GM19467 (cell line): ENCODE data around the gene MICALL2.

Experiments
- ATAC-seq: cut with Tn5 transposase; IDR thresholded peaks from one replicate; pipeline ENCODE4 v1.9.1; 2021; ENCODE audit warnings: mild to moderate bottlenecking, moderate library complexity; ENCODE audit not compliant: unreplicated experiment

The MICALL2 gene

DNA sequence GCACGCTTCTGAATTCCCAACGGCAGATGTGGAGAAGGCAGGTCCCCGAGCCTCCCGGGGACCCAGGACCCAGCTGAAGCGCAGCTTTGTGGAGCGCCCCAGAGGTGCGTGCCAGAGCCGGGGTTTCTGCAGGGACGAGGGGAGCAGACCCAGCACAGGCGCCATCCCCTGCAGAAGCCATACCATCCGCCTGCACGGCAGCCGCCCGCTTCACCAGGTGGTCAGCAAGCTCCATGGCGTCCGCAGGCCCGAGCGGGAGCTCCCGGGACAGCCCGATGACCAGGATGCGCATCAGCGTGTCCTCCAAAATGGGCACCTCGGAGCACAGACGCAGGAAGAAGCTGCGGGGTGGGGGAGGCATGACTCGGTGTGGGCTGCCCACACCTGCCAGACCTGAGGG lies 34.3 kb upstream of the MICALL2 start:
- no peak for ATAC-seq

DNA sequence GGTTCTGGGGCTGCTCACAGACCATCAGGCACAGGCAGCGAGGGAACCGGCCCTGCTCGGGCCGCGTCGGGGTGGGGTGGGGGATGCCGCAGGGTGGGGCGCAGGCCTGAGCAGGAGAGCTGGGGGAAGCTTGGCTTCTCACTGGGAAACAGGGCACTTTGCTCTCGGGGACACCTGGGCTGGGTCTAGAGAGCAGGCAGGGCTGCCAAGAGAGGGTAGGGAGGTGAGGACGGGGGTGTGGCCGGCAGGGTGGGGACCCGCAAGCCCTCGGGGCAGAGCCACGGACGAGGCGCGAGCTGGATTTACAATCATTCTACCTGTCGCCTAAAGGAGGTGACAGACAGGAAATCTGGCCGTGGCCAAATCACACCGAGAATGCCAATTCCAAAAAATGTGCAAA lies 33.9 kb upstream of the MICALL2 start:
- no peak for ATAC-seq

DNA sequence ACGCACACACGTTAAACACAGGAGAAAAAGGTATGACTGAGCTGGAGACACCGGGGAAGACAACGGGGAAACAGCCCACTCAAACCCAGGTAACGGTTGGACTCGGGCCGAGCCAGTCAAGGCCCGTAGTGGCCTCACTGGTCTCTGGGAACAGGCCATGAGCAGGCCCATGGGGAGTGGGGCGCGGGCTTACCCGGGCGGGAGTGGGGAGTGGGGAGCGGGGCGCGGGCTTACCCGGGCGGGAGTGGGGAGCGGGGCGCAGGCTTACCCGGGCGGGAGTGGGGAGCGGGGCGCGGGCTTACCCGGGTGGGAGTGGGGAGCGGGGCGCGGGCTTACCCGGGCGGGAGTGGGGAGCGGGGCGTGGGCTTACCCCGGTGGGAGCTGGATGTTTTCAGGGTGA lies 33.4 kb upstream of the MICALL2 start:
- no peak for ATAC-seq

DNA sequence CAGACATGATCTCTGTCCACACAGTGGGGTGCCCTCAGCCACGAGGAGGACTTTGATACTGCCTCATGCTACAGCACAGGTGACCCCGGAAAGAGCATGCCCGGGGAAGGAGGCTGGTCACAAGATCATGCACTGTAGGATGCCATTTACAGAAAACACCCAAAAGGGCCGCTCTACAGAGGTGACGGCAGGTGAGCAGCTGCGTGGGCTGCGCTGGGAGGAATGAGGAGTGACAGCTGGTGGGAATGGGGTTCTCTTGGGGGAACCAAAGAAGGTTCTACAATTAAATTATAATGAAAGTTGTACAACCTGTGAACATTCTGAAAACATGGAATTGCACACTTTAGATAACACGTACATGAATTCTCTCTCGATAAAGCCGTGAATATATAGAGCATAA lies 33.0 kb upstream of the MICALL2 start:
- no peak for ATAC-seq

DNA sequence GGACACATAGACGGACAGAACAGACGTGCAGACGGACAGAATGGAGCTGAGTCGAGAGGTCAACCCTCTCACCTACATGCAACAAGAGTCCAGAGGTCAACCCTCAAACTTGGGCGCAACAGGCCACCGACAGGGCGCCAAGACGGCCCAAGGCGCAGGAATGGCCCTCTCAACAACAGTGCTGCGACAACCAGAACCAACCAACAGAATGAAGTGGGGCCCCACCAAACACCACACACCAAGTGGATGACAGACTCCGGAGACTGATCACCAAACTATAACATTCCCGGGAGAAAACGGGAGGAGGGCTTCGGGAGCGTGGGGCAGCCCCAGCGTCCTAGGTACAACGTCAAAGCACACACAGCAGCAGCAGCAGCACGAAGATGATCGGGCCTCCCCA lies 31.6 kb upstream of the MICALL2 start:
- no peak for ATAC-seq

DNA sequence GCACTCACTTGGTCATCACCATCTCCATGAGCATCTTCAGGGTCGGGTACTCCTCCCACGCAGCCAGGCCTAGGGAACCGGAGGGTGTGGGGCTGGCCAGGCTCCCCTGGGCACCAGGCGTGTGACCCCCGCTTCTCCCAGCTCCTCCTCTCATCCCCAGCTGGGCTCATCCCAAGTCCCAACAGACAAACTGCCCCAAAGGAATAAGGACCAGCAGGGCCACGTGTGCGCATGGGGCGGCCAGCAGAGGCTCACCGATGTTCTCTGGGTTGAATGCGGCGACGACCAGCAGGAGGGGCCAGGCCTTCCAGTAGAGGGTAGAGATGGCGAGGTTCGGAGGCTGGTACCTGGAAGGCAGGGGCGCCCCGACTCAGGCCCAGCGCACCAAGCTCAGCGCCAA lies 30.1 kb upstream of the MICALL2 start:
- no peak for ATAC-seq

DNA sequence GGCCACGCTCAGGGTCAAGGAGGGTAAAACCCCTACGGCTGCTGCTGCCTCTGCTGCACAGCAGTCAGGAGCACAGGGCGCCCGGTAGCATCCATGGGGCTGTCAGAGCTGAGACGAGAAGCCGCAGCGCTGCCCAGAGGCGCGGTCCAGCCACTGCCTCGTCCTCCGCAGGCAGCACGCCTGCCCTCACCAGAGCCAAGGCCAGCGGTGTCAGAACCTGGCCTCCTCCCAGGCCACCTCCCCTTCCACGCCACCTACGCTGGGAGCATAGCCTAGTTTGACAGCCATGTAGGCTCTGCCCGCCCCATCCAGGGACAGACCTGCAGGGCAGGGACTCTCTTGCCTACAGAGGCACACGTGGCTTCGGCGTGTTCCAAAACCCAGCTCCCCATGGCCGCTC lies 28.7 kb upstream of the MICALL2 start:
- no peak for ATAC-seq

DNA sequence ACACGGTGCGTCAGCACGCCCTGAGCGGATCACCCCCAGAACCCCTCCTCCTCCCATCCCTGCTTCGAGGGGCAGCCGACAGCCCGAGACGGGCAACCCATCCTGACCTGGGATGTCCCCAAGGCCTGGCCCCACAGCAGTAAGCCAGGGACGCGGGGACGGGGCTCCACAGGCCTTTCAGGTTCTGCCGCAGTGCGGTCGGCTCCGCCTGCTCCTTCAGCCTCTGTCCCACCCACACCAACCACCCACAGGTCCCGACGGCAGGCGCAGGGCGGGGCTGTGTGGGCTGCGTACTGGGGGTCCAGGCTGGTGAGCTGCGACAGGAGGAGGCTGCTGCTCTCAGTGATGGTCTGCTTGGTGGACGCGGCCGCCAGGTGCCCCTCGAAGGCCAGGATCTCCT lies 28.2 kb upstream of the MICALL2 start:
- no peak for ATAC-seq

DNA sequence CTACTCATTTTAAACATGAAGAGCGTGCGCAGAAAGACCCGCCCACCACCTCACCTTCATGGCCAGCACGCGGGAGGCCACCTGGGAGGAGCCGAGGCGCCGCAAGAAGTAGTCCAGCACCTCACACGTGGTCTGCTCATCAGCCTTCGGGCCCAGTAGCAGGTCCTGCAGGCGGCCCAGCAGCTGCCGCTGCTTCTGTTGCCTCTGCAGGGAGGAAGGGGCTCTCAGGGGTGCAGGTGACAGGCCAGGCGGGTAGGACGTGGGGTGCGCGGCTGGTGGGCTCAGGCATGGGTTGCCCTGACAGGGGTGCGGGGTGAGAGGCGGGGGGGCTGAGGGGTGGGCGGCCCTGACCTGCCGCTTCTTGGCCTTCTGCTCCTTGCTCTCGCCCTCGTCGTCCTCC lies 27.3 kb upstream of the MICALL2 start:
- no peak for ATAC-seq

DNA sequence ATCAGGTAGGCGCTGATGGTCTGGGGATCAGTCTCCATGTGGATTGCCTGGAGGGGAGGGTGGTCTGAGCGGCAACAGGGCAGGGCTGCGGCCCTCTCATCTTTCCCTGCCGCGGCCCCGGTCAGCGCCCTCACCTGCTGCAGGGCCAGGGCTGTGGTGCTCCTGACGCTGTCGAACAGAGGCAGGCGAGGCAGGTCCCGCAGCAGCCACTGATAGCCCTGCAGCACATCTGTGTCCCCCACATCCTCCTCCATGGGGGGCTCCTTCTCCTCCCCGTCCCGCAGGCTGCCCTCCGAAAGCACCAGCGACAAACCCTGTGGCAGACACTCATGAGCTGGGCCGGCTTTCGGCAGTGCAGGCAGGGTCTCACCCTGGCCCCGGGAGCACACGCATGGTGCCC lies 25.9 kb upstream of the MICALL2 start:
- ATAC-seq = no peak

DNA sequence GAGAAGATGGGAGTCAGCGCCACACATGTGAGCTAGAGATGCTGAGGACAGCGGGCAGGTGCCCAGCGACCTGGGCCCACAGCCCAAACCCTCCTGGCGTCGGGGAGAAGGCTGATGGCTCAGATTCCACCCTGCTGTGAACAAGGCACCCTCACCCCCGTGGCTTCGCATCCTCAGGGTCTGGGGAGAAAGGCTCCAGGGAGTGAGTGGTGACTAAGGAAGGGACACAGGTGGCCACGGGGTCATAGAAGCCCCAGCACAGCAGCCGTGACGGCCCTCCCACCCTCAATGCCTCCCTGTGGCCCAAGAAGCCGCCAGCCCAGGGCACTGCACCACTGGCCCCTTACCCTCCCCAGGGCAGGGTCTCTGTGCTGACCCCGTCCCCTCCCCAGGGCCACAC lies 25.3 kb upstream of the MICALL2 start:
- no peak for ATAC-seq

DNA sequence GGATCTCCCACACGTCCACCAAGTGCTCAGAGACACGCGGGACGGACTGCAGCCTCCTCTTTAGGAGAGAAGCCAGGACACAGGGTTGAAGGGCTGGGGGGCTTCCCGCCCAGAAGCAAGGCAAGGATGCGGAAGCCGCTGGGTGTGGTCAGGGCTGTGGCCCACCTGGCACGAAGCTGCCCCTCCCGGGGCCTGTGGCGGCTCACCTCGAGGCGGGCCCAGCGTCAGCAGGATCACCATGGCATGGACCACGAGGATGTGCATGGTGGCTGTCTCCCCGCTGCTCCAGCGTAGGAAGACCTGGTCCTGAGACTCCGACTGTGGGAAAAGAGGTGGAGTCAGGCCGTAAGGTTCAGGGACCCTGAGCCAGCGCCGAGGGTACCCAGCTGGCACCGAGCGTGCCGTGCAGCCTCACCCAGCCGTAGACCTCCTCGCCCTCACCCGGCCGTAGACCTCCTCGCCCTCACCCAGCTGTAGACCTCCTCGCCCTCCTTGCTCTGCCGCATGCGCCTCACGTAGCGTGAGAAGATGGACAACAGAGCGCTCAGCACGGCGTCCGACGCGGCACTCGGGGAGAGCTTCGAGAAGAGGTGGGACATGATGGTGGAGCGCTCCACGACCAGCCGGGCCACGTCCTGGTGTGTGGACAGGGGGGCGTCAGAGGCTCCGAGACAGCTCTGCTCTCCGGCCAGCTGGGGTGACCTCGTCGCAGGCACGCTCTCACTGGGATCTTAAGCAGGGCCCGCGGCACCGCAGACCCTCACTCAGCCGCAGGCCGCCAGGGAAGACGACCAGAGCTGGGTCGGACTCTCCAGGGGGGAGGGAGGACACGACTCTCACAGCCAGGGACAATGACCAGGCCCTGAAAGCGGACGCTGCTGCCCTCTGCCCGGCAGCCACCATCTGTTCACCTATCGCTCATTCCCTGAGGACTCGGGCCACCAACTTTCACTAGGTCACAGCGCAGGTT lies 24.6 kb upstream of the MICALL2 start:
- ATAC-seq = no peak

DNA sequence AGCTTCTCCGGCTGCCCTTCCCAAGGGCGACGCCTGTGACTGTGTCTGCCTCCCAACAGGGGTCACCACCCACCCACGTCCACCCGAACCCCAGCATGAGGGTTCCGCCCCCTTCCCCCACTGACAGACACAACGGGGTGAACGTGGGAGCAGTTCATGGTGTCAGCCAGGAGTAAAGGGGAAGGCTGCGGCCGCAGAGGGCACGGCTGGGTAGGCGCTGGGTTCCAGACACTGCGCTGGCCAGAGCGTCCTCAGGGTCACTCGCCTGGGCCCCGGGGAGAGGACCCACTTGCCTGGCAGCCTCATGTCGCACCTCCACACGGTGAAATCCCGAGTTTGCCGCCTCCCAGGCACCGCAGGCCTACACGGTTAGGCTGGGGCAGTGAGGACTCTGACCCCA lies 23.8 kb upstream of the MICALL2 start:
- no peak for ATAC-seq

DNA sequence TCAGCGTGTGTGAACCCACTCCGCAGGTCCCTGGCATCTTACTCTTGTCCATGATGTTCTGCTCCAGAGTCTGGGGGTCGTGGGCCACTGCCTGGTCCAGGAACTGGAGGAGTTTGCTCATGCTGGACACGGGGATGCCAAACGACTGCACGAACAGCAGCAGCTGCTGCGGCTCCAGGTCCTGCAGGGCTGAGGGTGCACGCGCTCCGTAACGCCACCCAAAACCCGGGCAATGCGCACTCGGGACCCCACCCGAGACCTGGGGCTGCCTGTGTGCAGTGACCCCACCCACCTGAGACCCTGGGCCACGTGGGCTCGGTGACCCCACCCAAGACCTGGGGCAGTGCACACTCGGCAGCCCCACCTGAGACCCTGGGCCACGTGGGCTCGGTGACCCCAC lies 22.0 kb upstream of the MICALL2 start:
- no peak for ATAC-seq

DNA sequence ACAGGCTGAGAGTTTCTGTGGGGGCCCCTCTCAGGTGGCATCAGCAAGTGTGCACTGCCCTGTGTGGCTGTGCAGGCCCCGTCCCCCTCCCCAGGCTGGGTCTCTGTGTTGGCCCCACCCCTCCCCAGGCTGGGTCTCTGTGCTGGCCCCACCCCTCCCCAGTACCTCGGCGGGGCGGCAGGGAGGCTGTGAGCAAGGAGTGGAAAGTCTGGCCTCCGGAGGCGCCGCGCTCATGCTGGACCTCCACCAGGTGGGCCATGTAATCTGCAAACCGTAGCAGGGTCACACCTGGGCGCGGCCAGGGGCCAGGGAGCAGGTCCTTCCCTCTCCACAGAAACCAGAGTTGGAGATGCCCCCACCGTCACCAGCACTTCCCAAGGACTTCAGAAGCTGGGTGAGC lies 21.4 kb upstream of the MICALL2 start:
- ATAC-seq = no peak

DNA sequence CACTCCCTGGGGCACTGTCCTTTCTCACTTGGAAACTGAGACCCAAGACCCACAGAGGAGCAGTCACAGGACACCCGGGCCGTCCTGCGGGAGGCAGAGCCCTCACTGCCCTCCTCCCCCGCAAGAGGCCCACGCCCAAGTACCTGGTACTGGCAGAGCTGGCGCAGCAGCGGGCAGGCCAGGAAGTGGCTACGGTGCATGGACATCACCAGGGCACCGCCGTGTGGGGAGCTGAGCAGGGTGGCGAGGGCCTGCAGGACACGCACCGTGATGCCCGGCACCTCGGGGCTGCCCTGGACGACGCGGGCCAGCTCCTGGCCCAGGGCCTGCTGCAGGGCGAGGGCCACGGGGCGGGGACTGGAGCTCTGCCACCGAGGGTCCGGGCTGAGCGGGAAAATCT lies 20.0 kb upstream of the MICALL2 start:
- ATAC-seq = no peak

DNA sequence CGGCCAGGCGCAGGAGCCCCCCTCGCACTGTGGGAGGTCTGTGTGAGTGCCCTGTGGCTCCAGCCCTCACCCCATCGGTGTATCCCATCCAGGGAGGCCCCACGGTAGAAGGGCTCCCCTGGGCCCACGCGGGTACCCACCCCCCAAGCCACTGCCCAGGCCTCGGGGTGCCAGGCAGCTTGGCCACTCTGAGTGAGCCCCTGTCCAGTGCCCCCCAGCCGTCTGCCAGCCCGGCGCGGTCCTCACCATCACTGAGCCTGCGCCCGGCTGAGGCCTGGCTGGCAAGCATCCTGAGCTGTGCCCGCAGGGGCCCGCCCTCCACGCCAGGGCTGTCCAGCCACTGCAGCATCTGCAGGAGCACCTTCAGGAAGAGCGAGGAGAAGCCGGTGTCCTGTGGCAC lies 19.2 kb upstream of the MICALL2 start:
- no peak for ATAC-seq

DNA sequence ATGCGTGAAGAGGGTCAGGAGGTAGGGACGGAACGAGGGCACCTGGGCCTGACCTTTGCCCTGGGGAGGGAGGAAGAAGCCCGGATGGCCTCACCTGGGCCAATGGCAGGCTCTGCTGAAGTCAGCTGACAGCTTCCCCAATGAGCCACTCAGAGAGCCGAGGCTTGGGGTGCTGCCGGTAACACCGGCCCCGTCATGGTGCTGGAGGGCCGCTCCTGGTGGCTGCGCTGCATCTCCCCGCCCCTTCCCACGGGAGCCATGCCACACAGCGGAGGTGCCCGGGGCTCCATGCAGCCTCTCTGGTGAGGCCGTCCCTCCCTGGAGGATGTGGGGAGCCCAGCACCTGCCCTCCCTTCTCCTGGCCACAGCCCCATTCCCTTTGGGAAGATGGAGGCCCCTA lies 17.6 kb upstream of the MICALL2 start:
- ATAC-seq = no peak

DNA sequence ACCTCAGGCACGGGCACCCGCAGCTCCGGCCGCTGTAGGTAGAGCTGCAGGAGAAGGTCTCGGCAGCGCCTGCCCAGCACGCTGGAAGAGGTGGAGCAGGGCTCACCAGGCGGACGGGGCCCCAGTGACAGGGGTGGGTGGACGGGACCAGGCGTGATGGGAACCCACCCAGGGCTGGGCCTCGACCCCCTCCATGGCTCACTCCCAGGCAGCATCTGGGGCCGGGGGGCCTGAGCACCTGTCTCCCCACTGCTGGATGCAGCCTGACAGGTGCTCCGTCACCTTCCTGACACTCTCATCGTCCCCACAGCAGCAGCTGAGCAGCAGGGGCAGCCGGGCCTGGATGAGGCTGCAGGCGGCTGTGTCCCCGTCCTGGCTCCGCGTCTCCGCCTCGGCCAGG lies 16.7 kb upstream of the MICALL2 start:
- no peak for ATAC-seq

DNA sequence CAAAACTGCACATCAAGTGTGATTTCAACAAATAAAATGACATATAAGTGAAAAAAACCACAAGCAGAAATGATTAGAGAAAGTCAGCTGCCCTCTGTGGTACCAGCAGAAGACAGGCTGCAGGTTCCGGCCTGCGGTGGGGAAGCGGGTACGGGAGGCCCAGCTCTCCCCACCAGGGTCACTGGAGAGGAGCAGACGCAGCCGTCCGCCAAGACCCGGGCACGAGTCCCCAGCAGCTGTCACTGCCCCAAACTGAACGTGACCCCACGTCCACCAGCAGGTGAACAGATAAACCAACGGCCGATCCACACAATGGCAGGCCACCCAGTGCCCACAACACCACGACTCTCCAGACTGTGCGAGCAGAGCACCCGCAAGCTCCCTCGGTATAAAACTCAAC lies 16.1 kb upstream of the MICALL2 start:
- no peak for ATAC-seq

DNA sequence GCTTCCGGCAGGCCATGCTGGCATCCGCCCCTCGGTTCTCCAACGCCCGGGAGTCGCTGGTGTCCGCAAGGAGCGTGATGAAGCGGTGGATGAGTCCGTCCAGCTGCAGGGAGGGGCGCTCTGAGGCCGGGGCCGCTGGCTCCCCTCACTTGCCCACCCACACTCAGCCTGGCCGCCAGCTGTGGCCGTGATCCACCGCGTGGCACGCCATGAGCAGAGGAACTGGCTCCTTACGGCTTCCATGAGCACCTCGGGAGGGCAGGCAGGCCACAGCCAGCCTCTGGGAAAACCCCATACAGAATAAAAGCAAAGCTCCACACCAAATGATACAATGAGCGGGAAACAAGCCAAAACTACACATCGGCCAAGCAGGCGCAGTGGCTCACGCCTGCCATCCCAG lies 15.5 kb upstream of the MICALL2 start:
- no peak for ATAC-seq

DNA sequence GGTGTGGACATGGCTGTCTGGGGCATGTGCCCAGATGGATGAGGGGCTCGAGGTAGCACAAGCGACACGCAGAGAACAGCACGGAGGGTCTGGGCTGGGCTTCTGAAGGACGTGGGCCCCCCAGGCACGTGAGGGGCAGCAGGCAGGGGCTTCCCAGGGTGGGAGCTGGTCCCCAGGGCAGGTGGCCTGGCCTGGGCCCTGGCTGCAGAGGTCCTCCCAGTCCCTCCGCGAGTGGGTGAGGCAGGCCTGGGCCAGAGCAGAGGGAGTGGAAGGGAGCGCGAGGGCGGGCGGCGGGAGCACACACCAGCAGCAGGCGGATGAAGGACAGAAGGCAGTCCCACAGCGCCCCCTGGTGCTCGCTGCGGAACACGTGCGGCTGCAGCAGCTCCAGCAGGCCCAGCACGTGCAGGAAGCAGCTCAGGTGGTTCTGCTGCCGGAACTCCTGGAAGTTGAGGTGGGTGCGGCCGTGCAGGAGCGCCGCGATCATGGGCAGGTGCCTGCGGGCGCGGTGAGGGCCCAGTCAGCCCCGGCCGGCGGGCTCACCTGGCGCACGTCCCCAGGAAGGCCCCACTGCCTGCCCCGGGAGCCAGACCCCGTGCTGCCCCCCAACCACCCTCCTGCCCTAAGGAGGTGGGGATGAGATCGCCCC lies 14.7 kb upstream of the MICALL2 start:
- no peak for ATAC-seq

DNA sequence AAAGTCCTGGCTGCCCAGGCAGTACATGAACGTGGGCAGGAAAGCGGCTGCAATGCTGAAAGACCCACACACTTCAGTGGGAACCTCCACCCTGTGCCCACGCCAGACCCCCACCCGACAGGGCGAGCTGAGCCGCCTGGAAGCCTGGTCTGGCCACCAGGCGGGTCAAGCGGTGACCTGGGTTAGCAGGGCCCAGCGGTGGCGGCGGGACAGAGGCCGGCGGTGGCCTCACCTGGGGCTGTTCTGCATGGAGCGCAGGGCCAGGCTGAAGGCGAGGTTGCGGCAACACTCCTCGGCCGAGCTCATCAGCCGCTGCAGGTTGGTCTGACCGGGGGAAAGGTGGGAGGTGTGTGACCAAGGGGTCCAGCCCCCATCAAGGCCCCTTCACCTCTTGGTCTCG lies 11.6 kb upstream of the MICALL2 start:
- ATAC-seq = no peak
